Bronchial epithelial cell (primary cell): ENCODE data around the gene RPS6KA2. TPM values are rescaled to one million over a fixed set of nuclear protein-coding genes. Genes with fewer than 3 reads are reported as not detected.

Experiments
- DNase-seq: peaks from one replicate; pipeline ENCODE4 v3.0.0-alpha.2; 2010; ENCODE audit warnings: low read depth
- FAIRE-seq: peaks from 2 replicates; lab custom pipeline; 2011; peaks lifted over from hg19 to GRCh38; lab: Jason Lieb, UNC
- H3K27me3 ChIP-seq: 2 replicates; pipeline ENCODE4 v1.5.1; 2011; ENCODE audit warnings: low read length; ENCODE audit not compliant: control insufficient read depth, insufficient read depth
- H3K36me3 ChIP-seq: 2 replicates; pipeline ENCODE4 v1.5.1; 2011; ENCODE audit warnings: low read length; ENCODE audit not compliant: control insufficient read depth, insufficient read depth
- H3K4me3 ChIP-seq: 2 replicates; pipeline ENCODE4 v1.5.1; 2011; ENCODE audit warnings: mild to moderate bottlenecking, low read depth, low read length, control low read depth
- CTCF ChIP-seq: IDR thresholded peaks from 2 replicates; pipeline ENCODE4 v1.5.1; 2011; ENCODE audit warnings: mild to moderate bottlenecking, moderate library complexity, low read length, control low read depth, inconsistent platforms; ENCODE audit not compliant: insufficient read depth, severe bottlenecking
- total RNA-seq: library from RNA; depleted of rRNA; stranded (reverse); fragments of >200 nt; gene quantifications from 2 replicates; pipeline ENCODE4 v1.2.1, GENCODE V29; 2014

The RPS6KA2 gene
- total RNA-seq, 1 donor from 2014 or later = 42.6 TPM

GRCh38 chr6:166664135-166664534 is 37.1 kb upstream of the RPS6KA2 start:
- DNase-seq (no peak), FAIRE-seq (no peak)
- Histone ChIP-seq H3K36me3 (no peaks in the 10 kb centered on the region), H3K27me3 (peaks cover 1% of the 10 kb centered on the region), H3K4me3 (no peak overlapping the region)
- TF ChIP-seq CTCF = no peak

- no peak for FAIRE-seq
- Histone ChIP-seq H3K4me3 (no peak overlapping the region), H3K27me3 (peaks cover 1% of the 10 kb centered on the region), H3K36me3 (no peaks in the 10 kb centered on the region)
- DNase-seq = no peak
- no peak for TF ChIP-seq CTCF
Observed at GRCh38 chr6:166663568-166663967, 36.5 kb upstream of the RPS6KA2 start.

- no peak for TF ChIP-seq CTCF
- DNase-seq (no peak), FAIRE-seq (no peak)
- Histone ChIP-seq H3K27me3 (no peaks in the 10 kb centered on the region), H3K36me3 (no peaks in the 10 kb centered on the region), H3K4me3 (no peak overlapping the region)
Observed at GRCh38 chr6:166662690-166663089, 35.6 kb upstream of the RPS6KA2 start.

- FAIRE-seq (no peak), DNase-seq (no peak)
- Histone ChIP-seq H3K36me3 (no peaks in the 10 kb centered on the region), H3K4me3 (no peak overlapping the region), H3K27me3 (peaks cover 4% of the 10 kb centered on the region)
- no peak for TF ChIP-seq CTCF
Observed at GRCh38 chr6:166661327-166662085, 34.5 kb upstream of the RPS6KA2 start.

DNA sequence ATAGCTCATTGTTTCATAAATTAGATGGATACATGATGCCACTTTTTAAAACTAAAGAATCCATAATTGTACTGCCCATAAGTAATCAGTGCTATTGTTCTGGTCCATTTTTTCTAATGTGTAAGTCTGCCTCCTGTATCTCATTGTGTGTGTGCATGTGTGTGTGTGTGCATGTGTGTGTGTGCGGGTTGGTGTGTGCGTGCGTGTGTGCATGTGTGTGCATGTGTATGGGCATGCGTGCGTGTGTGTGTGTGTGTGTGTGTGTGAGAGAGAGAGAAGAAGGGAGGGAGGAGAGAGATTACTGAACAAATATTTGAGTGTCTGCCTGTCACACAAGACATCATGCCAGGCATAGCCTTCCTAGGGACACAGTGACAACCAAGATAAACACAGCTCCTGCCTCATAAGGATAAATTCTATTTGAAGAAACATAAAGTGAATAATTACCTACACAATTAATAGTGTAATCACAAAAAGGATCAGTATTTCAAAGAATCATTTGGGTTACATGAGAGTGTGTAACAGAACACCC is 33.2 kb upstream of the RPS6KA2 start:
- no peak for TF ChIP-seq CTCF
- no peak for FAIRE-seq
- Histone ChIP-seq H3K36me3 (no peaks in the 10 kb centered on the region), H3K27me3 (peaks cover 7% of the 10 kb centered on the region), H3K4me3 (no peak overlapping the region)
- DNase-seq = no peak
